ENCODE results near the gene COMMD1.
A peak's percentile ranks its signal among the peaks of the same experiment; 100 is the strongest.
"Not testable (repeated sequence)": the region's sequence is repeated elsewhere in the genome, so short reads cannot be mapped to it uniquely, and the experiment has no call there.

Gene COMMD1

GRCh38 chr2:62038975-62039771, 133.7 kb downstream of the COMMD1 start:
- Histone ChIP-seq H3K4me3 (ENCODE audit: low read depth, low read length) (no peak overlapping the region), H3K27ac (no peak overlapping the region), H3K27me3 (replicated peaks) (no peaks in the 10 kb centered on the region), H3K36me3 (replicated peaks) (no peaks in the 10 kb centered on the region)
- TF ChIP-seq CTCF (IDR thresholded peaks at IDR 0.05; ENCODE audit: low read depth, low read length, missing control alignments), result no peak
- peak; percentile 24 for DNase-seq
- in situ Hi-C loops (cut with HindIII; ENCODE audit: low pct_ligation_motif_present, low sequenced_read_pairs), result no loop called here

DNA sequence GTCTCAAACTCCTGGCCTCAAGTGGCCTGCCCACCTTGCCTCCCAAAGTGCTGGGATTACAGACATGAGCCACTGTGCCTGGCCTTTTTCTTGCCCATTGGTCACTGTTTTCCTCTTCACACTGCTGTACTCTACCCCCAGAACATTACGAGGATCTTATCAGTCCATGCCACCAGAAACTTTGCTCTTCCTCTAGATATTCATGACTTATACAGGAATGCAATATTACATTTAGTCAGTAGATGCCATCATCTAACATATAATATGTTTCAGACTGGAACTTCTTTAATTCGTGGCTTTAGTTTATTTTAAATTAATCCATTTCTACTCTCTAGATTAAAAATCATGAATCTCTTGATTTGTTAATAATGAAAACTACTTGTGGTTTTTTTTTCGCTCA, 135.5 kb downstream of the COMMD1 start:
- in situ Hi-C loops (cut with HindIII; ENCODE audit: low pct_ligation_motif_present, low sequenced_read_pairs), result no loop called here
- TF ChIP-seq CTCF (IDR thresholded peaks at IDR 0.05; ENCODE audit: low read depth, low read length, missing control alignments), result no peak

GRCh38 chr2:62041701-62042385, 136.4 kb downstream of the COMMD1 start:
- DNase-seq; H3K36me3 ChIP-seq (replicated peaks); H3K4me3 ChIP-seq (ENCODE audit: low read depth, low read length); H3K27me3 ChIP-seq (replicated peaks); in situ Hi-C loops (cut with HindIII; ENCODE audit: low pct_ligation_motif_present, low sequenced_read_pairs); H3K27ac ChIP-seq: not testable (repeated sequence)

More for the DNA sequence above, 135.5 kb downstream of the COMMD1 start:
- Histone ChIP-seq H3K36me3 (replicated peaks) (no peaks in the 10 kb centered on the region), H3K27me3 (replicated peaks) (no peaks in the 10 kb centered on the region), H3K27ac (no peak overlapping the region), H3K4me3 (ENCODE audit: low read depth, low read length) (no peak overlapping the region)
- no peak for DNase-seq

GRCh38 chr2:62042400-62042799, 136.9 kb downstream of the COMMD1 start:
- in situ Hi-C loops (cut with HindIII; ENCODE audit: low pct_ligation_motif_present, low sequenced_read_pairs), result no loop called here
- Histone ChIP-seq H3K36me3 (replicated peaks) (no peaks in the 10 kb centered on the region), H3K4me3 (ENCODE audit: low read depth, low read length) (no peak overlapping the region), H3K27ac (no peak overlapping the region), H3K27me3 (replicated peaks) (no peaks in the 10 kb centered on the region)
- no peak for TF ChIP-seq CTCF (IDR thresholded peaks at IDR 0.05; ENCODE audit: low read depth, low read length, missing control alignments)
- DNase-seq, result no peak

- in situ Hi-C loops (cut with HindIII; ENCODE audit: low pct_ligation_motif_present, low sequenced_read_pairs), result no loop called here
- TF ChIP-seq CTCF (IDR thresholded peaks at IDR 0.05; ENCODE audit: low read depth, low read length, missing control alignments), result no peak
- DNase-seq, result no peak
- H3K27me3 ChIP-seq (replicated peaks), result no peaks in the 10 kb centered on the region
- no peak overlapping the region for H3K27ac ChIP-seq
- H3K4me3 ChIP-seq (ENCODE audit: low read depth, low read length), result no peak overlapping the region
- H3K36me3 ChIP-seq (replicated peaks), result no peaks in the 10 kb centered on the region
Measured at GRCh38 chr2:62042944-62043343, 137.5 kb downstream of the COMMD1 start.

GRCh38 chr2:62045017-62045543, 139.6 kb downstream of the COMMD1 start:
- in situ Hi-C loops (cut with HindIII; ENCODE audit: low pct_ligation_motif_present, low sequenced_read_pairs), result no loop called here
- no peak for TF ChIP-seq CTCF (IDR thresholded peaks at IDR 0.05; ENCODE audit: low read depth, low read length, missing control alignments)
- no peak overlapping the region for H3K4me3 ChIP-seq (ENCODE audit: low read depth, low read length)
- H3K36me3 ChIP-seq (replicated peaks), result no peaks in the 10 kb centered on the region
- H3K27ac ChIP-seq, result no peak overlapping the region
- no peak for DNase-seq
- H3K27me3 ChIP-seq (replicated peaks), result no peaks in the 10 kb centered on the region

Measured in brain microvascular endothelial cell (primary cell).